Fibroblast of mammary gland (primary cell): Measurements from ENCODE around the gene PRR35.

Experiments used
- DNase-seq: peaks from one replicate; pipeline ENCODE4 v3.0.0-alpha.2; 2010; ENCODE audit warnings: low read depth
- H3K4me3 ChIP-seq: 2 replicates; pipeline ENCODE4 v1.5.1; 2011; ENCODE audit warnings: low read depth, mild to moderate bottlenecking, low read length, moderate library complexity; ENCODE audit not compliant: control insufficient read depth
- TF ChIP-seq, protein P1 (sequence below): conservative IDR thresholded peaks from 2 replicates; pipeline ENCODE4 v1.5.1; 2011; ENCODE audit warnings: low read depth, low read length, inconsistent platforms; ENCODE audit not compliant: control insufficient read depth, insufficient read depth

PRR35 gene

DNA sequence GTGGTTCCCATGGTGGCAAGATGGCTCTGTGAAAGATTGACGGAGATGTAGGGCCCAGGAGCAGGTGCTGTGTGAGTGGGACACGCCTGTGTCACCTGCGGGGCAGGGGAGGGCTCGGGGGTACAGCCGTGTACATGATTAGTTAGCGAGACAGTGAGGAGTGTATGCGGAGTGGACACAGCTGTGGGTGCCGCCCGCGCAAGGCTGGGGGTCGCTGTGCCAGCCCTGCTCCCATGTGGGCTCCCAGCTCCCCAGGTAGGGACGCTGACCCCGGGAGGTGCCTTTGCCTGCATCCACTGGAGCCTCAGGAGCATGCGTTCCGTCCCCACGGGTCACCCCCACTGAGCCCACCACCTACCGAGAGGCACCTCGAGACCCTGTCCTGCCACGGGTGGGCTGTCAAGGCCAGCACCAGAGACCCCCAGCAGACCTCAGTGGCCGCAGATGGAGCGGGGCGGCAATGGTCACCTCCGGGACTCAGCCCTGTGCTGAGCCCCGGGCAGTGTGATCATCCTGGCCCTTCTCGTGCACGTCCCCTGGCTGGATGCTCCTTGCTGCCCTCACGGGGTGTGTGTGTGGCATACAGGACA, 25.2 kb upstream of the PRR35 start:
- DNase-seq, result no peak
- H3K4me3 ChIP-seq, result no peak overlapping the region
- TF ChIP-seq, protein P1, sequence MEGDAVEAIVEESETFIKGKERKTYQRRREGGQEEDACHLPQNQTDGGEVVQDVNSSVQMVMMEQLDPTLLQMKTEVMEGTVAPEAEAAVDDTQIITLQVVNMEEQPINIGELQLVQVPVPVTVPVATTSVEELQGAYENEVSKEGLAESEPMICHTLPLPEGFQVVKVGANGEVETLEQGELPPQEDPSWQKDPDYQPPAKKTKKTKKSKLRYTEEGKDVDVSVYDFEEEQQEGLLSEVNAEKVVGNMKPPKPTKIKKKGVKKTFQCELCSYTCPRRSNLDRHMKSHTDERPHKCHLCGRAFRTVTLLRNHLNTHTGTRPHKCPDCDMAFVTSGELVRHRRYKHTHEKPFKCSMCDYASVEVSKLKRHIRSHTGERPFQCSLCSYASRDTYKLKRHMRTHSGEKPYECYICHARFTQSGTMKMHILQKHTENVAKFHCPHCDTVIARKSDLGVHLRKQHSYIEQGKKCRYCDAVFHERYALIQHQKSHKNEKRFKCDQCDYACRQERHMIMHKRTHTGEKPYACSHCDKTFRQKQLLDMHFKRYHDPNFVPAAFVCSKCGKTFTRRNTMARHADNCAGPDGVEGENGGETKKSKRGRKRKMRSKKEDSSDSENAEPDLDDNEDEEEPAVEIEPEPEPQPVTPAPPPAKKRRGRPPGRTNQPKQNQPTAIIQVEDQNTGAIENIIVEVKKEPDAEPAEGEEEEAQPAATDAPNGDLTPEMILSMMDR, result no peak

DNA sequence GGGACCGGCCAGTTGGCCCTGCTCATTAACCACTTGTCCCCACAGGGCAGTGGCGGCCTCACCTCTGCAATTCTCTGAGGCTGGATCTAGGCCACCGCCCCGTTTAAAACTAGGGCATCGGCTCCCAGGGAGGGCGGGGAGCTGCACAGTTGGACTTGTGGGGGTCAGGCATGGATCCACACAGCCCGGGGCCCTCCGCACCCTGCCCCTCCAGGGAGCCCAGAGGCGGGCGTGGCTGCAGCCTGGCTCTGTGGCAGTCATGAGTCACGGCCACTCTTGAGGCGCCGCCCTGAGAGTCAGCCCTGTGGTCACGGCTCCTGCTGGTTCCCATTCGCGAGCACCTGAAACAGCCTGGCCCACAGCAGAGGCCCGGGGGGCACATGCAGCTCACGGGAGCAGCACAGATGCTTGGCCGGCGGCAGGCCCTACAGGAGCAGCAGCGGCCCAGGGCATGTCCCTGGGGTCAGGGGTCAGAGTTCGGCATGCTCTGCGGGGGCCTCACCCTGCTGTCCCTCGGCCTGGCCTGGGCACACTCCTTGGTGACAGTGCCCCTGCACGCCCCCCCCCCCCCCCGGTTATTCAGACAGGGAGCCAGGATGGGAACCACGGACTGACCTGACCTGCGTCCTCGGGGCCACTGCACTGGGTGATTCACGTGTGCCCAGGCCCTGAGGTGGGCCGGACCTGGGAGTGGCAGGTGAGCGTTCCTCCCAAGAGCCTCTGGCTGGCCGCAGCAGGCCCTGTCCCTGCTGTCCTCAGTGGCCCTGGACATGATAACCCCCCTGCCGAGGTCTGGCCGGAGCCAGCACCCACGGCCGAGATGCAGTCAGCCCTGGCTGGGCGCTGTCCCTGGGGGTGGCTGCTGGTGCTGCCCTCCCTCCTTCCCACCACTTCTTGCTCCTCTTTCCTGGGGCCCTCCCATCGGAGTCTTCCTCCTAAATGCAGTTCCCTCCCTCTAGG, 24.5 kb upstream of the PRR35 start:
- TF ChIP-seq, protein P1, result no peak
- DNase-seq, result peak; percentile 77

DNA sequence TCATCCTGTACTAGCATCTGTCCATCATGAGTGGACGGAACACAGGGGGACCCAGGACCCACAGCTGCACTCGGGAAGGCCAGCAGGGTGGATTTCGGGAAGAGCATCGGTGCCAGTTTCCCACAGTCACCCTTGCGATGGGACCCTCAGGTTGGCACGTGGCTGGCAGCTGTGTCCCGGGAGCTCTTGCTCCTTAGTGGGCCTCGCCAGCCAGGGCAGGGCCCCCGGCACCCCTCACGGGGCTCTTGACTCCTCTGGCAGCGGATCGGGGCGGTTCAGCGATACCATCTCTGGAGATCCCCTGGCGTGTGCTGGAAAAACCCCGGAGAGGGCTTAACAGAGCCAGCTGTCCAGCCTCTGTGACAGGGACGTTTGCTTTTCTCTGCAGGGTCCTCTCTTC, 23.4 kb upstream of the PRR35 start:
- no peak for DNase-seq
- no peak overlapping the region for H3K4me3 ChIP-seq
- TF ChIP-seq, protein P1, result no peak

More for the DNA sequence above, 24.5 kb upstream of the PRR35 start:
- H3K4me3 ChIP-seq, result no peak overlapping the region

DNA sequence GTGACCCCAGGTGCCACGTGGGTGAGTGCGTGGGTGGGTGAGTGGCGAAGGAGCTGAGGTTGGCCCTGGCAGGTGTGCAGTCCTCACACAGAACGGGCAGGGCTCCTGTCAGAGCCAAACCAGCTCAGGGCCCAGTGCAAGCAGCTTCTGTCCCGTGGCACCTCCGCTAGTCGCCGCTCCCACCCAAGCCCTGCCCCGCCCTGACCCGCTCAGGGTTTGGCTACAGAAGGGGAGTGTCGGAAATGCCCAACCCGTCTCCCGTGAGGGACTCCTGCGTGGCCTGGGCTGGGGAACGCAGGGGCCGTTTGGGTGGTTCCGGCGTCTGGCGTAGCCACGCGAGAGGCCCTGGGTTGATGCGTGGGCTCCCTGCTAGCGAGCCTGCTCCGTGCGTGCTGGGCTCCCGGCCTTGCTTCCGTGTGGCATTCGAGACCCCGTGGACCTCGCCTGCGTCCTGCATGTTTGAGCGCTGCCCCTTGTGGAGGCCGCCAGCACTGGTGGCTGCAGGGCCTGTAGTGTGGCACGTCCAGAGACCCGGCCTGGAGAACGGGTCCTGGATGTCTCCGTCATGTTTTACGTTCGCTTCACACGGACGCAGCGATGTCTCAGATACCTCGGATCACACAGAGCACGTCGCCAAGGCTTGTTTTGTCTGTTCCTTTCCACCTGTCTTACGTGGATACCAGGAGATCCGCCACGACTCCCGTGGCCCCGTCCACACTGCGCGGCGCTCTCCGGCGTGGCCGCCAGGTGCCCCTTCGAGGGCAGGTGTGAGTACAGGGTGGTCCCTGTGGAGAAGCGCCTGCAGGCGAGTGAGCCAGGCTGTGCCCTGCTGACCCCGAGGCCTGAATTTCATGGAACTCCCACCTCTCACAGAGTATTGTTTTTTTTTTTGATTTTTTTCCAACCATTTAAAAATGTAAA, 22.5 kb upstream of the PRR35 start:
- no peak for DNase-seq
- no peak overlapping the region for H3K4me3 ChIP-seq
- TF ChIP-seq, protein P1, result no peak

DNA sequence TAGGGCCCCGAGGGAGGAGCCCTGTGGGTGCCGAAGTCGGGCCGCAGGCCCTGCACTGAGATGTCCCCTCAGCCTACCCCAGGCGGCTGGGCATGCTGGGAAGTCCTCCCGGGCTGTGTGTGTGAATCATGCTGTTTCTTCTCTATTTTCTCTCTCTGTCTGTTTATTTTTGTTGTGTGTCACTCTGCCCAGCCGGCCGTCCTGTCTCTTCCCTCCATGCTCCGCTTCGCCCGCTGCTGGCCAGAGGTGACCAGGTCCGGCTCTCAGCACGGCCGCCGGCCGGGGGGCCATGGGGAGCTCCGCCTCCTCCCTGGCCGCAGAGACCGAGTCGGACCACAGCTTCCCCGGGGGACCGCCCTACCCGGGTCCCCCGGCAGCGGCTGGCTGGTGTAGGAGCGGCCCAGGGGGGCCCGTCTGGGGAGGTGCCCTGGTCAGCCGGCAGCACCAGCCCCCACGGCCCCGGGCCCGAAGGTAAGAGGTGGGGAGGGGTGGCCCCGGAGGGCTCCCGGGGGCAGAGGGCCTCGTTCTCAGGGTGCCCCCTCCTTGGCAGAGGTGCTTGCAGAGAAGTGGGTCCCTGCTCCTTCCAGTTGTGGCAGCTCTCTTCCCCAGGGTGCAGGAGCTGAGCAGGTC, 20.2 kb upstream of the PRR35 start:
- no peak overlapping the region for H3K4me3 ChIP-seq
- TF ChIP-seq, protein P1, result no peak
- peak; percentile 62 for DNase-seq

DNA sequence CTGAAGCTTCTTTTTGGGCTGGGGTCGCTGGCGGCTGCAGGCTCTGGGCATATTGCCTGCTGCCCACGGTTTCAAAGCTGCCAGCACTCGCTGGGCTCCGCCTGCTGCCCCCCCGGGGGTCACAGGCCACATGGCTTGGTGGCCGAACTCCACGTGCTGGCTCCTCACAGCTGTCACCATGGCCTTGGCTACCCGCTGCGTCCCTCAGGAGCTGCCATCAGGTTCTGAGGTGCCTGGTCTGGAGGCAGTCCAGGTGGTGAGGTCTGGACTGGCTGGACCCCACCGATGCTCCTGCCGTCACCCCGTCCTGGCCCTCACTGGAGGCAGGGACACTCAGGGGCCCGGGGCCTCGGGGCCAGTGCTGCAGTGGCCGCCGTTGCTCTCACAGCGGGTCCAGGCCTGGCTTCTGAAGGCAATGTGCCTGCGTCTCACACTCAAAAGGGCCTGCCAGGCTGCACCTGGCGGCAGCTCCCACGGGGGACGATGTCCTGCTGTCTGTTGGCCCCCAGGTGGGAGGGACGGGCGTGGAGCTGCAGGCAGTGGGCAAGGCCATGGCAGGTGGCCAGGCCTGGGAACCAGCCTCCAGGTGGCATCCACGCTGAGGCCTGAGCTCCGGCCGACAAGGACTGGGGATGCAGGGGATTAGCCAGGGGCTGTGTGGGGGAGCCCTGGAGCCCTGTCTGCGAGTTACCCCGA, 19.4 kb upstream of the PRR35 start:
- TF ChIP-seq, protein P1, result no peak

More for the DNA sequence above, 19.4 kb upstream of the PRR35 start:
- DNase-seq, result no peak
- H3K4me3 ChIP-seq, result no peak overlapping the region
